A673 (cell line): Measurements from ENCODE around the gene NOS1AP.

ENCODE experiments used
- EZH2 ChIP-seq: fragments of 200-600 bp; sonication (generic); IDR thresholded peaks from 2 replicates; pipeline ENCODE4 v1.6.1; 2017; ENCODE audit warnings: borderline replicate concordance, low read depth, mild to moderate bottlenecking, mixed read lengths, antibody characterized with exemption, low read length; ENCODE audit not compliant: poor library complexity, severe bottlenecking
- TF ChIP-seq, protein P1 (sequence below): fragments of 300-800, 200-600 bp; sonication (generic); conservative IDR thresholded peaks from 2 replicates; pipeline ENCODE4 v1.5.1; 2017; ENCODE audit warnings: low read depth, mild to moderate bottlenecking, antibody characterized with exemption, low read length, moderate library complexity, mixed read lengths

GRCh38 chr1:162020150-162020549 is 49.3 kb upstream of the NOS1AP start:
- TF ChIP-seq, protein P1, sequence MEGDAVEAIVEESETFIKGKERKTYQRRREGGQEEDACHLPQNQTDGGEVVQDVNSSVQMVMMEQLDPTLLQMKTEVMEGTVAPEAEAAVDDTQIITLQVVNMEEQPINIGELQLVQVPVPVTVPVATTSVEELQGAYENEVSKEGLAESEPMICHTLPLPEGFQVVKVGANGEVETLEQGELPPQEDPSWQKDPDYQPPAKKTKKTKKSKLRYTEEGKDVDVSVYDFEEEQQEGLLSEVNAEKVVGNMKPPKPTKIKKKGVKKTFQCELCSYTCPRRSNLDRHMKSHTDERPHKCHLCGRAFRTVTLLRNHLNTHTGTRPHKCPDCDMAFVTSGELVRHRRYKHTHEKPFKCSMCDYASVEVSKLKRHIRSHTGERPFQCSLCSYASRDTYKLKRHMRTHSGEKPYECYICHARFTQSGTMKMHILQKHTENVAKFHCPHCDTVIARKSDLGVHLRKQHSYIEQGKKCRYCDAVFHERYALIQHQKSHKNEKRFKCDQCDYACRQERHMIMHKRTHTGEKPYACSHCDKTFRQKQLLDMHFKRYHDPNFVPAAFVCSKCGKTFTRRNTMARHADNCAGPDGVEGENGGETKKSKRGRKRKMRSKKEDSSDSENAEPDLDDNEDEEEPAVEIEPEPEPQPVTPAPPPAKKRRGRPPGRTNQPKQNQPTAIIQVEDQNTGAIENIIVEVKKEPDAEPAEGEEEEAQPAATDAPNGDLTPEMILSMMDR = no peak
- no peak for TF ChIP-seq EZH2
